Thyroid gland (tissue), 4 donors: ENCODE data around the gene TEX51. TPM values are rescaled to one million over a fixed set of nuclear protein-coding genes. Genes with fewer than 3 reads are reported as not detected.

ENCODE experiments used
- DNase-seq, 2 donors: peaks; one replicate each; pipeline ENCODE4 v3.0.0-alpha.2; 2019
- H3K27ac ChIP-seq, 3 donors: fragments of 200-600 bp; sonication (generic); 1 replicate in 2 of 3; 2 replicates in 1 of 3; pipeline ENCODE4 v1.5.1; 2016 to 2019; ENCODE audit warnings: mild to moderate bottlenecking in 1 of 3, moderate library complexity in 1 of 3
- H3K27me3 ChIP-seq: fragments of 200-600 bp; sonication (generic); one replicate; pipeline ENCODE4 v1.5.1; 2019
- H3K36me3 ChIP-seq, 2 donors: fragments of 200-600 bp; sonication (generic); one replicate each; pipeline ENCODE4 v1.5.1; 2016 to 2019
- H3K4me1 ChIP-seq, 2 donors: fragments of 200-600 bp; sonication (generic); one replicate each; pipeline ENCODE4 v1.5.1; 2017 to 2019
- H3K4me3 ChIP-seq, 3 donors: fragments of 200-600 bp; sonication (generic); replicated peaks in 1 of 3; 1 replicate in 2 of 3; 2 replicates in 1 of 3; pipeline ENCODE4 v1.5.1; 2016; ENCODE audit warnings: mild to moderate bottlenecking in 1 of 3
- H3K9me3 ChIP-seq: fragments of 200-600 bp; sonication (generic); one replicate; pipeline ENCODE4 v1.5.1; 2017
- CTCF ChIP-seq, 6 experiments: fragments of 200-600 bp in 3 of 6; fragments of 450-650 bp in 3 of 6; sonication (generic) in 3 of 6; IDR thresholded peaks; one replicate each; pipeline ENCODE4 v1.5.1; 2016 to 2019; ENCODE audit warnings: antibody characterized with exemption in 6 of 6, mild to moderate bottlenecking in 2 of 6, inconsistent platforms in 1 of 6, moderate library complexity in 1 of 6
- POLR2A ChIP-seq, 2 donors: fragments of 450-650 bp; IDR thresholded peaks; one replicate each; pipeline ENCODE4 v1.6.1; 2017; ENCODE audit warnings: antibody characterized with exemption in 2 of 2, mild to moderate bottlenecking in 2 of 2, moderate library complexity in 1 of 2
- WGBS, 2 donors: methylation state at CpG; one replicate each; pipeline ENCODE4 v1.1.5; 2017; 5-methylcytosine and 5-hydroxymethylcytosine counted together
- intact Hi-C: fragments of 100-400 bp; cut with DNase I; formaldehyde crosslinking; loops from one replicate; pipeline ENCODE4 v1.15.1; 2023
- total RNA-seq, 4 donors: library from RNA; depleted of rRNA; stranded (reverse); fragments of >200 nt; gene quantifications; one replicate each; pipeline ENCODE4 v1.2.3, GENCODE V29; 2016

The TEX51 gene
- total RNA-seq, 4 donors from 2014 or later: not detected

- intact Hi-C loops: no loop called here
- Histone ChIP-seq H3K4me3 (no peak overlapping the region), H3K27me3 (no peaks in the 10 kb centered on the region), H3K4me1 (no peaks in the 10 kb centered on the region), H3K9me3 (no peaks in the 10 kb centered on the region), H3K36me3 (no peaks in the 10 kb centered on the region), H3K27ac (no peak overlapping the region)
- 68 to 72% methylated on average over 3 to 4 of the region's 4 CpGs for WGBS, 2 donors
- DNase-seq: no peak
- no peak for TF ChIP-seq POLR2A (IDR thresholded peaks at IDR 0.05)
- no peak for TF ChIP-seq CTCF (IDR thresholded peaks at IDR 0.05)
These were observed 22.1 kb upstream of the TEX51 start for GRCh38 chr2:126876631-126877030.

- DNase-seq: no peak
- TF ChIP-seq POLR2A (IDR thresholded peaks at IDR 0.05) (no peak), CTCF (IDR thresholded peaks at IDR 0.05) (no peak)
- Histone ChIP-seq H3K27me3 (no peaks in the 10 kb centered on the region), H3K36me3 (no peaks in the 10 kb centered on the region), H3K9me3 (no peaks in the 10 kb centered on the region), H3K27ac (no peak overlapping the region), H3K4me1 (no peaks in the 10 kb centered on the region), H3K4me3 (no peak overlapping the region)
- intact Hi-C loops: no loop called here
- WGBS, 2 donors: 71 to 76% methylated on average over 5 of the region's 5 CpGs
These were observed 21.6 kb upstream of the TEX51 start for GRCh38 chr2:126877041-126877440.

GRCh38 chr2:126877861-126878565 is 20.7 kb upstream of the TEX51 start:
- no peaks in the 10 kb centered on the region for H3K36me3 ChIP-seq
- H3K4me3 ChIP-seq: no peak overlapping the region
- H3K27me3 ChIP-seq: no peaks in the 10 kb centered on the region
- H3K9me3 ChIP-seq: no peaks in the 10 kb centered on the region
- no peak for DNase-seq
- H3K4me1 ChIP-seq: no peaks in the 10 kb centered on the region
- H3K27ac ChIP-seq: no peak overlapping the region
- intact Hi-C loops: no loop called here
- TF ChIP-seq POLR2A (IDR thresholded peaks at IDR 0.05) (no peak), CTCF (IDR thresholded peaks at IDR 0.05) (no peak)
- 89 to 90% methylated on average over 25 of the region's 25 CpGs for WGBS, 2 donors

GRCh38 chr2:126878601-126879000 is 20.1 kb upstream of the TEX51 start:
- WGBS, 2 donors: 56 to 64% methylated on average over 4 to 7 of the region's 7 CpGs
- no peak for DNase-seq

GRCh38 chr2:126879348-126880298 is 19.1 kb upstream of the TEX51 start:
- no peak for DNase-seq
- intact Hi-C loops: no loop called here
- no peak overlapping the region for H3K4me3 ChIP-seq
- H3K4me1 ChIP-seq: no peaks in the 10 kb centered on the region
- no peaks in the 10 kb centered on the region for H3K36me3 ChIP-seq
- no peaks in the 10 kb centered on the region for H3K9me3 ChIP-seq
- 93 to 95% methylated on average over 12 of the region's 12 CpGs for WGBS, 2 donors
- H3K27ac ChIP-seq: no peak overlapping the region
- TF ChIP-seq CTCF (IDR thresholded peaks at IDR 0.05): no peak
- no peak for TF ChIP-seq POLR2A (IDR thresholded peaks at IDR 0.05)
- no peaks in the 10 kb centered on the region for H3K27me3 ChIP-seq

More at GRCh38 chr2:126878601-126879000, 20.1 kb upstream of the TEX51 start:
- no peaks in the 10 kb centered on the region for H3K9me3 ChIP-seq
- no peaks in the 10 kb centered on the region for H3K4me1 ChIP-seq
- no peak overlapping the region for H3K27ac ChIP-seq
- intact Hi-C loops: no loop called here
- TF ChIP-seq POLR2A (IDR thresholded peaks at IDR 0.05): no peak
- no peaks in the 10 kb centered on the region for H3K27me3 ChIP-seq
- H3K4me3 ChIP-seq: no peak overlapping the region
- H3K36me3 ChIP-seq: no peaks in the 10 kb centered on the region
